ENCODE data around the gene AHDC1. TPM values are rescaled to one million over a fixed set of nuclear protein-coding genes. Genes with fewer than 3 reads are reported as not detected.
"Not testable (repeated sequence)": the region's sequence is repeated elsewhere in the genome, so short reads cannot be mapped to it uniquely, and the experiment has no call there.

The AHDC1 gene, protein sequence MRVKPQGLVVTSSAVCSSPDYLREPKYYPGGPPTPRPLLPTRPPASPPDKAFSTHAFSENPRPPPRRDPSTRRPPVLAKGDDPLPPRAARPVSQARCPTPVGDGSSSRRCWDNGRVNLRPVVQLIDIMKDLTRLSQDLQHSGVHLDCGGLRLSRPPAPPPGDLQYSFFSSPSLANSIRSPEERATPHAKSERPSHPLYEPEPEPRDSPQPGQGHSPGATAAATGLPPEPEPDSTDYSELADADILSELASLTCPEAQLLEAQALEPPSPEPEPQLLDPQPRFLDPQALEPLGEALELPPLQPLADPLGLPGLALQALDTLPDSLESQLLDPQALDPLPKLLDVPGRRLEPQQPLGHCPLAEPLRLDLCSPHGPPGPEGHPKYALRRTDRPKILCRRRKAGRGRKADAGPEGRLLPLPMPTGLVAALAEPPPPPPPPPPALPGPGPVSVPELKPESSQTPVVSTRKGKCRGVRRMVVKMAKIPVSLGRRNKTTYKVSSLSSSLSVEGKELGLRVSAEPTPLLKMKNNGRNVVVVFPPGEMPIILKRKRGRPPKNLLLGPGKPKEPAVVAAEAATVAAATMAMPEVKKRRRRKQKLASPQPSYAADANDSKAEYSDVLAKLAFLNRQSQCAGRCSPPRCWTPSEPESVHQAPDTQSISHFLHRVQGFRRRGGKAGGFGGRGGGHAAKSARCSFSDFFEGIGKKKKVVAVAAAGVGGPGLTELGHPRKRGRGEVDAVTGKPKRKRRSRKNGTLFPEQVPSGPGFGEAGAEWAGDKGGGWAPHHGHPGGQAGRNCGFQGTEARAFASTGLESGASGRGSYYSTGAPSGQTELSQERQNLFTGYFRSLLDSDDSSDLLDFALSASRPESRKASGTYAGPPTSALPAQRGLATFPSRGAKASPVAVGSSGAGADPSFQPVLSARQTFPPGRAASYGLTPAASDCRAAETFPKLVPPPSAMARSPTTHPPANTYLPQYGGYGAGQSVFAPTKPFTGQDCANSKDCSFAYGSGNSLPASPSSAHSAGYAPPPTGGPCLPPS (N-terminal part only)
- total RNA-seq (2014; rRNA removed; shearing (Covaris generic)): 3.4 and 7.6 TPM in 2 replicates

DNA sequence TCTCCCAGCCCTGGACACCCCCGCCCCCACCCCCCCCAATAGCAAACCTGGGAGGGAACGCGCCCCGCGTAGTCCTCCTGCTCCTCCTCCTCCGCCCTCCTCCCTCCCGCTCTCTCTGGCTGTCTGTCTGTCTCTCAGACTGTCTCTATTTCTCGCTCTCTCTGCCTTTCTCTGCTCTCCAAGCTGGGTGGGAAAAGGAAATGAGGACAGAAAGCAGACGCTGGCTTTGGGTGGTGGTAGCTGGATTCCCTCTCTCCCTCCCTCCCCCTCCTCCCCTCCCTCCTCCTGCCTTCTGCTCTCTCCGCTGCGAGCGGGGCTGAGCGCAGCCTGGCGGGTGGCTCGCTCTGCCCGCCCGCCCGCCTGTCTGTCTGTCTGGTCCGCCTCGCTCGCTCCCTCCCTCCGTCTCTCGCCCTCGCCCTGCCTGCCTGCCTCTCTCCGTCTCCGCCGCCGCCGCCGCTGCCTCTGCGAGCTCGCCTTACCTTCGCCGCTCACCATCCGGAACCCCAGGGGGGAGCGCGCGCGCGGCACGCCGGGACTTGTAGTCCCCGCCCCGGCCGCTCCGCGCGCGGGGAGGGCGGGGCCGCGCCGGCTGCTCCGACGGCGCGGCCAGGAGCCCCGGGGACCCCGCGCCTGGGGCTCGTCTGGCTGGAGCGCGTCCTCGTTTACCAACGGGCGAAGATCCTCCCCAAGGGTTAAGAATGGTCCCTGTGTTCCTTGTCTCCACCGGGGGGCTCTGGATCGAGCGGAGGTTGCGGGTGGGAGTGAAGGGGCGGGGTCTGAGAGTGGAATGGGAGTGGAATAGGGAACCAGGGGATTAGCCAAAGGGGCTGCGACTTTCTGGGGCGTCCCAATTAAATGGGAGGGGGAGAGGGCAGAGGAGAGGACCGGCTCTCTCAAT lies at the start of gene AHDC1:
AHDC1 (minus strand) TSS at position 464 of the 898 bp plus-strand sequence. CDS start 52,029 bp downstream, outside the sequence.
- no peak for DNase-seq (ENCODE audit: low spot score)

DNA sequence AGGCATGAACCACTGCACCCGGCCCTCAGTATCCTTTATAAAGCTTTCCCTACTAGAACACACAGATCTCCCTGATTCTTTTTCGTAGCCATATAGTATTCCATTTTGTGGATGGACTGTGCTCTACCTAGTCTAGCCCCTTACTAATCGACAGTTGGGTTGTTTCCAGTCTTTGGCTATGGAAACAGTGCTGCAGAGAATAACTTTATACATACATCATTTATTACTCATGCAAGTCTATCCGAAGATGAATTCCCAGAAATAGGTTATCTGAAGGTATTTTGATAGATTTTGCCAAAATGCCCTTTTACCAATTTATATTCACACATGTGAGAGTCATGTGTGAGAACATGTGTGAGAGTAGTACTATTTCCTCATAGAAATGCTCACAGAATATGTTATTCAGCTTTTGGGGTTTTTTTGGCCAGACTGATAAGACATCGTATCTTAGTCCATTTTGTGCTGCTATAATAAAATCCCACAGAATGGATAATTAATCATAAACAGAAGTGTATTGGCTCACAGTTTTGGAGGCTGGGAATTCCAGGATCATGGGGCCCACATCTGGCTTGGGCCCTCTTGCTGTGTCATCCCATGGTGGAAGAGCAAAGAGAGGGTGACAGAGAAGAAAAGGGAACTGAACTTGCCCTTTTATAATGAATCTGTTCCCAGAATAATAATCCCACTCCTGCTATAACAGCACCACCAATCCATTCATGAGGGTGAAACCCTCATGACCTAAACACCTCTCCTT lies 48.3 kb upstream of the AHDC1 start:
- DNase-seq (ENCODE audit: low spot score): no peak

GRCh38 chr1:27650539-27651175 lies 46.7 kb upstream of the AHDC1 start:
- DNase-seq (ENCODE audit: low spot score): no peak

DNA sequence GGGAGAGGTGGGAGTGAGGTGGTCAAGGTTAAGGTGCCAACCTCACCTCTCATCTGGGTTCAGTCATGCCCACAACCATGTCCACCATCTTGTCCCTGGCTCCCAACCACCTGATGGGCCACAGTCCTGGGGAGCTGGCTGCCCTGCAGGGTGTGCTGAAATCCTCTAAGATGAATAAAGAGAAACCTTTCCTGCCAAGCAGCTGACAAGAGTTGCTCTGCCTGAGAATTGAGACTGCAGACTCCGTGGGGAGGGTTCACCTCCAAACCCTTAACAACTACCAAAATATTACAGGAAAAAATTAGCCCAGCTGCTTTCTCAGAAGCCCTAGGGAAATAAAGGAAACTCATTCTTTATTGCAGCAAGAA lies 46.2 kb upstream of the AHDC1 start:
- DNase-seq (ENCODE audit: low spot score): no peak

DNA sequence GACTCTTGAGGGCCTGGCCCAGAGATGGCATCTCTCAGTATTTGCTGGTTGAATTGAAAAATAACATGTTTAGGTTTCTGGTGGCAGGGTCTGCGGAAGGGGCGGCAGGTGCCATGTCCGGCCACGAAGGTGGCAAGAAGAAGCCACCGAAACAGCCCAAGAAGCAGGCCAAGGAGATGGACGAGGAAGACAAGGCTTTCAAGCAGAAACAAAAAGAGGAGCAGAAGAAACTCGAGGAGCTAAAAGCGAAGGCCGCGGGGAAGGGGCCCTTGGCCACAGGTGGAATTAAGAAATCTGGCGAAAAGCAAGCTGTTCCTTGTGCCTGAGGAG lies 45.3 kb upstream of the AHDC1 start:
- DNase-seq (ENCODE audit: low spot score): no peak

DNA sequence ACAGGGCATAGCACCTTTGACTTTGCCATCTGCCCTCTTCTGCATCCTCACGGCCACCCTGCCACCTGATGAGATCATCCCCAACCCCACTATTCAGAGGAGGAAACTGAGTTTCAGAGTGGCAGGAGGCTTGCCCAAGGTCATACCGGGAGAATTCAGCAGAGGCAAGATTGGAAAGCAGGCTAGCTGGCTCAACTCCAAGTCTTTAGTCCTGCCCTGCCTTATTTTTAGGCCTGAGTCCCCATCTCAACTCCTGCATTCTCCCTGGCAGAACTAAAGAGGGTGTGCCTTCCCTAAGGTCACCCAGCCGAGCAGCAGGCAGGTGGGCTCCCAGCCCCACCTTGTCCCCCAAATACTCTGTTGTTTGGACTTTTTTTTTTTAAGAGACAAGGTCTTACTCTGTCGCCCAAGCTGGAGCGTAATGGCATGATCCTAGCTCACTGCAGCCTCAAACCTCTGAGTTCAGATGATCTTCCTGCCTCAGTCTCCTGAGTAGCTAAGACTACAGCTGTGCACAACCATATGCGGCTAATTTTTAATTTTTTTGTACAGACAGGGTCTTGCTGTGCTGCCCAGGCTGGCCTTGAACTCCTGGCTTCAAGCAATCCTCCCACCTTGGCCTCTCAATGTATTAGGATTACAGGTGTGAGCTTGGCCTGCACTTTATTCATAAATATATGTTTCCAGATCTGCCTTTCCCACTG lies 44.8 kb upstream of the AHDC1 start:
- DNase-seq (ENCODE audit: low spot score): no peak

GRCh38 chr1:27647328-27647727 lies 43.4 kb upstream of the AHDC1 start:
- DNase-seq (ENCODE audit: low spot score): no peak

- no peak for DNase-seq (ENCODE audit: low spot score)
These were observed 42.7 kb upstream of the AHDC1 start for GRCh38 chr1:27646676-27647075.

DNA sequence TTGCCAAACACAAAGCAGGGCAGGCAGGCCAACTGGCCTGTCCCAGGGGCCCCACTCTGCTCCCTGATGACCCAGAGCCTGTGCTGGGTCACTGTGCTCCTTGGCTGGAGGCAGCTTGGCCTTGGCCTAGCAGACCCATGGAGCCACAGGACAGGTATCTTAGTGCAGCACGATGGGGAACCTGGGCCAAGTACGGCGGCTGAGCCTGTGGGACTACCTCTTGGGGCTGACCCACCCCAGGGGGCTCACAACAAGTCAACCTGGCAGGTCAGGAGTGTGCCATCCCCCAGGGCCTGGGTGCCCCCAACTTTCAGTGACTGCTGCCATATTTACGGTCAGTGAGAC lies 41.1 kb upstream of the AHDC1 start:
- DNase-seq (ENCODE audit: low spot score): no peak

- DNase-seq (ENCODE audit: low spot score): no peak
These were observed 40.6 kb upstream of the AHDC1 start for GRCh38 chr1:27644369-27645070.

DNA sequence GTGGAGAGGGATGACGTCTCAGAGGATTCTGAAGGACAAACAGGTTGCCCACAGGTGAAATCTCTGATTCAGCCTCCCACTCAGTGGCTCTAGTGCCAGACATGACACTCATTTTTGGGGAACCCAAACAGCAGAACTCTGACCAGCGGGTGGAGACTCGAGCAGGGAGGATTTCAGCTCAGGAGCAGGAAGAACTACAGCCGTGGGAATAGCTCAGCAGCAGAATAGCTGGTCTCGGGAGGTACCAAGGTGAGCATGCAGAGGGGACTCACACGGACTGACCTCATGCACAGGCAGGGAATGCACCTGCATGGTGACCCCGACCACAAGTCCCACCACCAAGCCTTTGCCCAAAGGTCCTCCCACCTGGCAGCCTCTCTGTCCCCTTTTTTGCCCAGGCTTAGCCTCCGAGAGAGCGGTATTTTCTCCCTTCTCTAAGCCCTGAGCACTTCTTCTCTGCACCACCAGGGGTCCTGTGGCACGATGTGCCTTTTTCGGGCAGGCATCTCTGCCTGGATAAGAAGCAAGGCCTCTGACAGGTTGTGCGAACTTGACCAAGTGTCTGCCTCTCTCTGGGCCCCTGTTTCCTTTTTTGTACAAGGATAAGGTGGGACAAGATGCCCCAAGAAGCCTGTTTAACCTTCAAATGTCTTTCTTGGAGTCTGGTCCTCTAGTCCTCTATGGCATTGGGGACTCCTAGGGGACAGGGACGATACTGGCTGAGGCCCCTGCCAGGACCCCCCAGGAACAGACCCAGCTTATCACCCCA lies 39.8 kb upstream of the AHDC1 start:
- DNase-seq (ENCODE audit: low spot score): no peak

DNA sequence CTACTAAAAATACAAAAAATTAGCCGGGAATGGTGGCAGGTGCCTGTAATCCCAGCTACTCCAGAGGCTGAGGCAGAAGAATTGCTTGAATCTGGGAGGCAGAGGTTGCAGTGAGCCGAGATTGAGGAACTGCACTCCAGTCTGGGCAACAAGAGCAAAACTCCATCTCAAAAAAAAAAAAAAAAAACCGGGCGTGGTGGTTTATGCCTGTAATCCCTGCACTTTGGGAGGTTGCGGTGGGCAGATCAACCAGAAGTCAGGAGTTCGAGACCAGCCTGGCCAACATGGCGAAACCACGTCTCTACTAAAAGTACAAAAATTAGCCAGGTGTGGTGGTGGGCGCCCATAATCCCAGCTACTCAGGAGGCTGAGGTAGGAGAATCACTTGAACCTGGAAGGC lies 36.6 kb upstream of the AHDC1 start:
- not testable (repeated sequence) for DNase-seq (ENCODE audit: low spot score)

GRCh38 chr1:27638805-27639204 lies 34.9 kb upstream of the AHDC1 start:
- DNase-seq (ENCODE audit: low spot score): no peak

GRCh38 chr1:27638047-27638734 lies 34.2 kb upstream of the AHDC1 start:
- no peak for DNase-seq (ENCODE audit: low spot score)

DNA sequence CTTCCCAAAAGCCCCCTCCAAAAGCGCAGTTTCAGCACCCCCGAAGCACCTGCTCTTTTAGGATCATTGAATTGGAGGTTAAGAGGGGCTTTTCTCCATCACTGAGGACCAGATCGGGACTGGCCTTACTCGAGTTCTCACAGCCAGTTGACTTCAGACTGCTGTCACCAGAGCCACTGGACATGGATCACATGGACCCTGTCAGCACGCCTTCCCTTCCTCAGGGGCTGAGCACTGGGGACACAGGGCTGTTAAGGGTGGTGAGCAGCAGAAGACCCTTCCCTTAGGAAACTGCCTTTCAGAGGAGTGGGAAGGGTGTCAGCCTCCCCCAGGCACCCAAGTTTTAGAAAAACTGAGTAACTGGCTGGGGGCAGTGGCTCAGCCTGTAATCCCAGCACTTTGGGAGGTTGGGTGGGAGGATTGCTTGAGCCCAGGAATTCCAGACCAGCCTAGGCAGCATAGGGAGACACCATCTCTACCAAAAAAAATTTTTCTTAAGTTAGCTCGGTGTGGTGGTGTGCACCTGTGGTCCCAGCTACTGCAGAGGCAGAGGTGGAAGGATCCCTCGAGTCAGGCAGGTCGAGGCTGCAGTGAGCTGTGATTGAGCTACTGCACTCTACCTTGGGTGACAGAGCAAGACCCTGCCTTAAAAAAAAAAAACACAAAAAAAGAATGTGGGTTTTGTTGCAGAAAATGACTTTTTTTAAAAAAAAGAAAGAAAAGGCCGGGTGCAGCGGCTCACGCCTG lies 31.6 kb upstream of the AHDC1 start:
- DNase-seq (ENCODE audit: low spot score): no peak

DNA sequence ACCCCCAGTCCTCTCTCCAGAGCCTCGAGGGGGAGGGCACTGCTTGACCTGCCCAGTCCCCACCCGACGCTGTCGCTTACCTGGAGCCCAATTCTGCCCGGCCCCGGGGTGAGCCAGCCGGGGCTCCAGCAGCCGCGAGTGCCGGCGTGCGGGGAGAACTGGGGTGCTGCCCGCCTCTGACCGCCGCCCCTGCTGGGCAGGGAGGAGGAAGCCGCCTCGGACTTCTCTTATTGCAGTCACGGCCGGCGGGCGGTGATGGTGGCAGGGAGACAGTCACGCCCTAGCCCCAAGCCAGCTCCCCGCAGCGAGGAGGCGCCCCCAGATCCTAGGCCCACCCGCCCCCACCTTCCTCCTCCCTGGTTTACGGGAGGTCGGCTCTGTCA lies 31.0 kb upstream of the AHDC1 start, which contains the start of gene FGR:
FGR (minus strand) TSS at position 201 of the 383 bp plus-strand sequence. CDS start 11,269 bp downstream, outside the sequence.
- DNase-seq (ENCODE audit: low spot score): no peak
